Progenitor cell of endocrine pancreas (in vitro differentiated cells): ENCODE data around the gene POU3F2. TPM values are rescaled to one million over a fixed set of nuclear protein-coding genes. Genes with fewer than 3 reads are reported as not detected.
A peak's percentile ranks its signal among the peaks of the same experiment; 100 is the strongest.

Experiments used
- DNase-seq: peaks from one replicate; pipeline ENCODE4 v3.0.0; 2021; ENCODE audit warnings: low spot score; ENCODE audit not compliant: unreplicated experiment
- H3K27ac Mint-ChIP-seq: 2 replicates; pipeline ENCODE4 v1.8.0; 2021; ENCODE audit warnings: mild to moderate bottlenecking, moderate library complexity, mixed read lengths
- H3K27me3 Mint-ChIP-seq: 2 replicates; pipeline ENCODE4 v1.8.0; 2021; ENCODE audit warnings: mixed read lengths
- H3K36me3 Mint-ChIP-seq: 2 replicates; pipeline ENCODE4 v1.8.0; 2022; ENCODE audit warnings: mixed read lengths; ENCODE audit not compliant: insufficient read depth
- H3K4me1 Mint-ChIP-seq: 2 replicates; pipeline ENCODE4 v1.8.0; 2021; ENCODE audit warnings: low read depth, mixed read lengths
- H3K4me3 Mint-ChIP-seq: 2 replicates; pipeline ENCODE4 v1.8.0; 2021; ENCODE audit warnings: low read depth, mild to moderate bottlenecking, moderate library complexity, mixed read lengths
- H3K9me3 Mint-ChIP-seq: 2 replicates; pipeline ENCODE4 v1.8.0; 2021; ENCODE audit warnings: low read depth, mixed read lengths
- total RNA-seq: library from RNA; stranded (reverse); gene quantifications from 2 replicates; pipeline ENCODE4 v1.2.1, GENCODE V29; 2021
- TF ChIP-seq, protein P1 (sequence below): fragments of 200-600 bp; sonication (generic); IDR thresholded peaks from one replicate; pipeline ENCODE4 v1.5.0; 2021; ENCODE audit warnings: antibody characterized with exemption, mild to moderate bottlenecking; ENCODE audit not compliant: unreplicated experiment

Gene POU3F2
- total RNA-seq, 1 donor from 2014 or later, result 1.4 TPM

DNA sequence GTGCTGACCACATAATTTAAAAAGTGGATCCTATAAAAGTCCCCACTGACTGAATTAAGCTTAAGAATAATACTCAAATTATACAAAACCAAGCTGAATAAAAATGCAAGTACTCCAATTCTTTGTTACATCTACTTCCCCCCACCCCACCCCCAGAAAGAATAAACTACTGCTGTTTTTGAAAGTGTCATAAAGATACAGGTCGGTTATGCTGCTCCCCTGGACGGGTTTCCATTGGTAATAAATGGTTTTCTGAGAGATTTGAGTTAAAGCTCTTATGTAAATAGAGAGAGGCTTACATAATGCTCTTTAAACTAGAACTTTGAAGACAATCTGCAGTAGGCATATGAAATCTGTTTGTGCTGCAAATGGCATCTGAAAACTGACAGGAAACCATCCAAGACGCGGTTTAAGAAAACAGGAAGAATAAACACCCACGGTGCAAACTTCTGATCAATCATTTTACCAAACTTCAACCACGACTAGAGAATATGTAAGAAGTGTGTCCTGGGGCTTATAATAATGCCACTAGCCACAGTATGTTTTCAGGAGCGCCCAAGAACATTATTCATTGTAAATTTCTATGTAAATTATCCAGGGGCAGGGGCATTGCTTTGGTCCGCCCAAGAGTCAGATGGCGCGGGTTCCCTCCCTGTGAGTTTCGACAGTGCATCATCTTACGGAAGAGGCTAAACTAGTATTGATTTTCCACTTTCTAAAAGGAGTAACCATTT is 10.8 kb upstream of the POU3F2 start:
- H3K4me3 Mint-ChIP-seq, result peak overlapping the region; percentile 65
- no peaks in the 10 kb centered on the region for H3K9me3 Mint-ChIP-seq
- TF ChIP-seq, protein P1, sequence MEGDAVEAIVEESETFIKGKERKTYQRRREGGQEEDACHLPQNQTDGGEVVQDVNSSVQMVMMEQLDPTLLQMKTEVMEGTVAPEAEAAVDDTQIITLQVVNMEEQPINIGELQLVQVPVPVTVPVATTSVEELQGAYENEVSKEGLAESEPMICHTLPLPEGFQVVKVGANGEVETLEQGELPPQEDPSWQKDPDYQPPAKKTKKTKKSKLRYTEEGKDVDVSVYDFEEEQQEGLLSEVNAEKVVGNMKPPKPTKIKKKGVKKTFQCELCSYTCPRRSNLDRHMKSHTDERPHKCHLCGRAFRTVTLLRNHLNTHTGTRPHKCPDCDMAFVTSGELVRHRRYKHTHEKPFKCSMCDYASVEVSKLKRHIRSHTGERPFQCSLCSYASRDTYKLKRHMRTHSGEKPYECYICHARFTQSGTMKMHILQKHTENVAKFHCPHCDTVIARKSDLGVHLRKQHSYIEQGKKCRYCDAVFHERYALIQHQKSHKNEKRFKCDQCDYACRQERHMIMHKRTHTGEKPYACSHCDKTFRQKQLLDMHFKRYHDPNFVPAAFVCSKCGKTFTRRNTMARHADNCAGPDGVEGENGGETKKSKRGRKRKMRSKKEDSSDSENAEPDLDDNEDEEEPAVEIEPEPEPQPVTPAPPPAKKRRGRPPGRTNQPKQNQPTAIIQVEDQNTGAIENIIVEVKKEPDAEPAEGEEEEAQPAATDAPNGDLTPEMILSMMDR, result no peak
- peaks cover 20% of the 10 kb centered on the region for H3K4me1 Mint-ChIP-seq
- H3K36me3 Mint-ChIP-seq, result no peaks in the 10 kb centered on the region
- H3K27ac Mint-ChIP-seq, result no peak overlapping the region
- peaks cover 94% of the 10 kb centered on the region for H3K27me3 Mint-ChIP-seq
- no peak for DNase-seq

DNA sequence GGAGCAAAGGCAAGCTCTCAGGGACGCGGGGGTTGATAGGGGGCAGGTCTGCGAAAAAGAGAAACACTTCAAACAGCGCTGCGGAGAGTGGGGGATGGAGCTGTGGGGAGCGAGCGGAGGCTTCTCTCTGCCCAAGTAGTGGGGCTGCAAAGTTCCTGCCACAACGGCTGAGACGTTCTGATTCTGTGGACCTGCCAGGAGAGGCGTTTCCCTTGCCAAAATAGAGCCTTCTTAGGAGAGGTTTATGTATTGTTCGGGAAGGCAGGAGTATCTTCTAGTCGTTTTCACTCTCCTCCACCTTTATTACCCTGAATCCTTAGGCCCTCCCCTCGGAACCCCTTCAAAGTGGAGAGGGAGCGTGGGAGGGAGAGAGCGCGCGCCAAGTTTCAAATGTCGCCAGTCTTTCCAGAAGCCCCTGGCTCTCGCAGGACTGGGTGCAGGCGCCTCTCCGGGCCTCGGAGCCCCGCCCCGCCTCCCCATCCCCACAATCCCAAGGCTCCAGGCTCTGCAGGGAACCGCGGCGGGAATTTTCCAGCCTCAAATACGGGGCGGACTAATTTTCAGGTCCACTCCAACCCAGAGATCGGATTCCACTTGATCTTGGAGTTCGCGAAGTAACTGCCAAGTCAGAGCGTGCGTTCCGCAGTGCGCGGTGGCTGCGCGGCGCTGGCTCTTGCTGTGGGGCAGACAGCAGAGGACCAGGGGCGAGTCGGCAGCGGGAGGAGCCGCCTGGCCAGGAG is 10.0 kb upstream of the POU3F2 start:
- H3K4me1 Mint-ChIP-seq, result peaks cover 22% of the 10 kb centered on the region
- TF ChIP-seq, protein P1, result no peak
- H3K36me3 Mint-ChIP-seq, result no peaks in the 10 kb centered on the region
- H3K27ac Mint-ChIP-seq, result no peak overlapping the region
- no peaks in the 10 kb centered on the region for H3K9me3 Mint-ChIP-seq
- DNase-seq, result no peak
- H3K27me3 Mint-ChIP-seq, result peaks cover 94% of the 10 kb centered on the region
- peak overlapping the region; percentile 65 for H3K4me3 Mint-ChIP-seq

- Mint-ChIP-seq H3K4me1 (peaks cover 22% of the 10 kb centered on the region), H3K4me3 (peak overlapping the region; percentile 40), H3K27me3 (peaks cover 94% of the 10 kb centered on the region), H3K9me3 (no peaks in the 10 kb centered on the region), H3K36me3 (no peaks in the 10 kb centered on the region), H3K27ac (peak overlapping the region; percentile 6)
- no peak for DNase-seq
- TF ChIP-seq, protein P1, result no peak
These were observed 9.3 kb upstream of the POU3F2 start for GRCh38 chr6:98824902-98825599.

GRCh38 chr6:98825600-98826230 is 8.7 kb upstream of the POU3F2 start:
- no peak for DNase-seq
- H3K27ac Mint-ChIP-seq, result no peak overlapping the region
- peaks cover 22% of the 10 kb centered on the region for H3K4me1 Mint-ChIP-seq
- no peaks in the 10 kb centered on the region for H3K36me3 Mint-ChIP-seq
- TF ChIP-seq, protein P1, result no peak
- peaks cover 97% of the 10 kb centered on the region for H3K27me3 Mint-ChIP-seq
- no peak overlapping the region for H3K4me3 Mint-ChIP-seq
- no peaks in the 10 kb centered on the region for H3K9me3 Mint-ChIP-seq
